Measurements from ENCODE around the gene TRIM34. TPM values are rescaled to one million over a fixed set of nuclear protein-coding genes. Genes with fewer than 3 reads are reported as not detected.
A peak's percentile ranks its signal among the peaks of the same experiment; 100 is the strongest.
"Not testable (repeated sequence)": the region's sequence is repeated elsewhere in the genome, so short reads cannot be mapped to it uniquely, and the experiment has no call there.

Gene TRIM34
- total RNA-seq, 1 experiment from 2014 or later, result 13.3 TPM

- in situ Hi-C loops (cut with HindIII; ENCODE audit: low pct_unique_long_range_greater_than_20kb, low sequenced_read_pairs), result no loop called here
- no peak for DNase-seq (ENCODE audit: low read depth, low spot score)
Observed at GRCh38 chr11:5610446-5610845, 14.4 kb upstream of the TRIM34 start.

DNA sequence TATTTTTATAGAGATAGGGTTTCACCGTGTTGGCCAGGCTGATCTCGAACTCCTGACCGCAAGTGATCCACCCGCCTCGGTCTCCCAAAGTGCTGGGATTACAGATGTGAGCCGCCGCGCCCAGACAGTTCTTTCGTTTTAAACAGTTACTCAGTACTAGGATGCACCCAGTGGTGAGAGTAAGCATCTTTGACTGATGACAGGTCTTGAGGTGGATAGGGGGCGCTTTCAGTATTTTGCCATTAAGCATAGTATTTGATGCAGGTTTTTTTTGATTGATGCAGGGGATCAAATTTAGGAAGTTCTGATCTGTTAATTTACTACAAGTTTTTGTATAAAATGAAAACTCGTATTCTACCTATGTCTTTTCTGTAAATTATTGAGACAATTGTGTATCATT is 13.2 kb upstream of the TRIM34 start:
- in situ Hi-C loops (cut with HindIII; ENCODE audit: low pct_unique_long_range_greater_than_20kb, low sequenced_read_pairs), result no loop called here
- peak; percentile 55 for DNase-seq (ENCODE audit: low read depth, low spot score)

- in situ Hi-C loops (cut with HindIII; ENCODE audit: low pct_unique_long_range_greater_than_20kb, low sequenced_read_pairs), result no loop called here
- peak; percentile 35 for DNase-seq (ENCODE audit: low read depth, low spot score)
Observed at GRCh38 chr11:5618807-5619206, 6.0 kb upstream of the TRIM34 start.

- in situ Hi-C loops (cut with HindIII; ENCODE audit: low pct_unique_long_range_greater_than_20kb, low sequenced_read_pairs), result no loop called here
- no peak for DNase-seq (ENCODE audit: low read depth, low spot score)
Observed at GRCh38 chr11:5620651-5621521, 3.9 kb upstream of the TRIM34 start.

- DNase-seq (ENCODE audit: low read depth, low spot score), result no peak
- in situ Hi-C loops (cut with HindIII; ENCODE audit: low pct_unique_long_range_greater_than_20kb, low sequenced_read_pairs), result no loop called here
Observed at GRCh38 chr11:5621580-5621979, 3.2 kb upstream of the TRIM34 start.

- in situ Hi-C loops (cut with HindIII; ENCODE audit: low pct_unique_long_range_greater_than_20kb, low sequenced_read_pairs), result no loop called here
- no peak for DNase-seq (ENCODE audit: low read depth, low spot score)
Observed at GRCh38 chr11:5622802-5623201, 2.0 kb upstream of the TRIM34 start.

DNA sequence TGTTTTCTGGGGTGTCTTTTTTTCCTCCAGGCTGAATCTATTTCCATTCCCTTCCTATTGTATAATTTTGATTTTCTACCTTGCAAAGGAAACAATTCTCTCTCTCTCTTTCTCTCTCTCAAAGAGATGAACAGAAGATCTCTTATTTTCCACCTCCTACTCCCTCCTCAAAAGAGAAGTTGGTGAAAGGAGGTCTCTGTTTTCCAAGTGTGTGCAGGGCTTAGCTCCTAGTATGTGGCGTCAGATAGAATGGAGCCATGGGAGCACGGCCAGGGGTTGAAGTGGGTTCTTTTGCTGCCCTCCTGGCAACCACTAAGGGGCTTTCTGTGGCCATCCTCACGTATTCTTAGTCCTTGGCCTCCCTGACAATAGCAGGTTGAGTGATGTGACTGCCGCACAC is 480 bp downstream of the TRIM34 start:
- in situ Hi-C loops (cut with HindIII; ENCODE audit: low pct_unique_long_range_greater_than_20kb, low sequenced_read_pairs), result no loop called here
- DNase-seq (ENCODE audit: low read depth, low spot score), result peak; percentile 67

GRCh38 chr11:5626196-5626595 is 1.4 kb downstream of the TRIM34 start:
- DNase-seq (ENCODE audit: low read depth, low spot score), result no peak
- in situ Hi-C loops (cut with HindIII; ENCODE audit: low pct_unique_long_range_greater_than_20kb, low sequenced_read_pairs), result no loop called here

GRCh38 chr11:5631417-5631816 is 6.6 kb downstream of the TRIM34 start:
- in situ Hi-C loops (cut with HindIII; ENCODE audit: low pct_unique_long_range_greater_than_20kb, low sequenced_read_pairs), result no loop called here
- DNase-seq (ENCODE audit: low read depth, low spot score), result no peak

GRCh38 chr11:5631969-5632635 is 7.3 kb downstream of the TRIM34 start:
- no peak for DNase-seq (ENCODE audit: low read depth, low spot score)
- in situ Hi-C loops (cut with HindIII; ENCODE audit: low pct_unique_long_range_greater_than_20kb, low sequenced_read_pairs), result no loop called here

GRCh38 chr11:5639953-5640352 is 15.2 kb downstream of the TRIM34 start:
- no peak for DNase-seq (ENCODE audit: low read depth, low spot score)
- in situ Hi-C loops (cut with HindIII; ENCODE audit: low pct_unique_long_range_greater_than_20kb, low sequenced_read_pairs), result no loop called here

DNA sequence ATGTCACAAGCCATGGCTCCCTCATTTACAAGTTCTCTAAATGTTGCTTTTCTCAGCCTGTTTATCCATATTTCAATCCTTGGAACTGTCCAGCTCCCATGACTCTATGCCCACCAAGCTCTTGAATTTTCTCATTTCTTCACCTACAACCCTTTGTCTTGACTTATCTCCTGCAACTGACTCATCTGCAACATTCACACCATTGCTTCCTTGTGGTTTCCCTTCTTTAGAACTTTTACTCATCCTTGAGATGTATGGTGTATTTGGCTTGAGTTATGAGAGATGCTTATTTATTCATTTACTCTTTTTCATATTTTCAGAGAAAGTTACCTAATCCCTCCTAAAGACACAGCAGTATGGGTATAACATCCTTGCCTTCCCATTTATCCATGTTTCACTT is 18.8 kb downstream of the TRIM34 start:
- in situ Hi-C loops (cut with HindIII; ENCODE audit: low pct_unique_long_range_greater_than_20kb, low sequenced_read_pairs), result no loop called here

DNA sequence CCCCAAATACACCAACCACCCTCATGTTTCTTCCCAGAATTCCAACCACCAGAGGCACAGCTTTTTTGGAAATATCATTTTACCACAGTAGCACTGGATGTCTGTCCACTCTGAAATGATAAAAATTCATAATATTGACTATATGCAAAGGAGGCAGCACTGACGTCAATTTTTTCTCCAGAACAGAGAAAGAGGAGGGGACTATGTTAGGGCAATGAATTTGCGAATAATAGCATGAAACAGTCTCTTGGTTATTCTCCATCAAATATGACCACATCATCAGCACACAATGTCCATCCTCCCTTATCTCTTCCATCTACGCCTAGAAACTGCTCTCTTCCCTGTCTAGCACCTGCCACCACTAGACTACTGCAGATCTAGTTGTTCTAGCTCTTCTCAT is 21.3 kb downstream of the TRIM34 start:
- in situ Hi-C loops (cut with HindIII; ENCODE audit: low pct_unique_long_range_greater_than_20kb, low sequenced_read_pairs), result no loop called here

More for the DNA sequence above, 18.8 kb downstream of the TRIM34 start:
- no peak for DNase-seq (ENCODE audit: low read depth, low spot score)

DNA sequence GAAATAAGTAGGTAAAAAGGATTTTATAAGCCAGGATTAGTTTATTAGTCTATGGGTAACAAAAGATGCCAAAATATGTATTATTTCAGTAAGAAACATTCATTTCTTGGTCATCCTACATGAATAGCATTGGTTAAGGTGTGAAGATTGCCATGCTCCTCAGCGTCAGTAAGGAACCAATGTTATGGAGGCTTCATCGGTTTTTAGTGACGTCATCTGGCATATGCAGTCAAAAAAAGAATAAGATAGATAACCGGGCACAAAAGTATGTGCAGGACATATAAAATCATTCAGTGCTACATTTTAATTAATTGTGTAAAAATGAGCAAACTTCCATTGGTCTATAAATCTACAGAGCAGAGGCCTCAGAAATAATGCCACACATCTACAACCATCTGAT is 30.7 kb downstream of the TRIM34 start:
- no peak for DNase-seq (ENCODE audit: low read depth, low spot score)
- in situ Hi-C loops (cut with HindIII; ENCODE audit: low pct_unique_long_range_greater_than_20kb, low sequenced_read_pairs), result no loop called here

More for the DNA sequence above, 21.3 kb downstream of the TRIM34 start:
- no peak for DNase-seq (ENCODE audit: low read depth, low spot score)

DNA sequence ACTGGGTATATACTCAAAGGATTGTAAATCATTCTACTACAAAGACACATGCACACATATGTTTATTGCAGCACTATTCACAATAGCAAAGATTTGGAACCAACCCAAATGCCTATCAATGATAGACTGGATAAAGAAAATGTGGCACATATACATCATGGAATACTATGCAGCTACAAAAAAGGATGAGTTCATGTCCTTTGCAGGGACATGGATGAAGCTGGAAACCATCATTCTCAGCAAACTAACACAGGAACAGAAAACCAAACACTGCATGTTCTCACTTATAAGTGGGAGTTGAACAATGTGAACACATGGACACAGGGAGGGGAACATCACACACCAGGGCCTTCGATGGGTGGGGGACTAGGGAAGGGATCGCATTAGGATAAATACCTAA is 32.2 kb downstream of the TRIM34 start:
- DNase-seq (ENCODE audit: low read depth, low spot score); in situ Hi-C loops (cut with HindIII; ENCODE audit: low pct_unique_long_range_greater_than_20kb, low sequenced_read_pairs): not testable (repeated sequence)

DNA sequence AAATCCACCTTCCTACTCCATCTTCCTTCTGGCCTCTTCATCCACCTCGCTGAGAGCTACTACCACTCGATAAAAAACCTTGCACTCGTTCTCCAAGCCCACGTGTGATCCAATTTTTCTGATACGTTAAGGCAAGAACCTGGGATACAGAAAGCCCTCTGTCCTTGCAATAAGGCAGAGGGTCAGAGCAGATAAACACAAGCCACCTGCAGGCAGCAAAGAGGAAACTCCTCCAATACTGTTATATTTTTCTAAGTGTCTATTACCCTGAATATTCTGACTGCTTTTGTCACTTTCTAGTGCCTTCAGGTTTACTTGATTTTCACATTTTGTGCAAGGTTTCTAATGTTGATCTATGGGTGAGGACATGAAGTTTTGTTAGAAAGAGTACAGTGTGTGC is 33.5 kb downstream of the TRIM34 start:
- in situ Hi-C loops (cut with HindIII; ENCODE audit: low pct_unique_long_range_greater_than_20kb, low sequenced_read_pairs), result no loop called here
- no peak for DNase-seq (ENCODE audit: low read depth, low spot score)

GRCh38 chr11:5663511-5663910 is 38.7 kb downstream of the TRIM34 start:
- no peak for DNase-seq (ENCODE audit: low read depth, low spot score)
- in situ Hi-C loops (cut with HindIII; ENCODE audit: low pct_unique_long_range_greater_than_20kb, low sequenced_read_pairs), result no loop called here

DNA sequence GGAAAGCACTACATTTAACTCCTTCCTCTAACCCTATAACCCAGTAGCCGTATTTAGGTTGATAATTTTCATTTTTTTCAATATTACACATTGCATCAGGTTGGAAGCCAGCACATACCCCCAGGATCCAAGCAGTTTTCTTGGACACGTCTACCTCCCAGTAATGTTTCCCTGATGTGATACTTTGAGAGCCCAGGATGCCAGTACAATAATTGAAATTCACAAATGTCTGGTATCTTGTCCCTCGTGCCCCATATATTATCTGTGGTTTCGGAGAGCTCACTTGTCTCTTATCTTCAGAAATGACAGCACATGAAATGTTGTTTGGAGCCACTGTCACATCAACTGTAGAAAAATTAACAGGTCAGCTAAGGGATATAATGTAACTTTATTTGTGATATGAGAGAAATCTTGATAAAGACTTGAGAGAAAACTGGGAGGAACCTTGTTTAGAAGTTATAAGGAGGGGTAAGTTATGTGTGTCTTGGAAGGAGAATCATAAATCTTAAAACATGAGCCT is 40.3 kb downstream of the TRIM34 start:
- no peak for DNase-seq (ENCODE audit: low read depth, low spot score)
- in situ Hi-C loops (cut with HindIII; ENCODE audit: low pct_unique_long_range_greater_than_20kb, low sequenced_read_pairs), result no loop called here
